ENCODE data around the gene MYL2.

MYL2 gene

DNA sequence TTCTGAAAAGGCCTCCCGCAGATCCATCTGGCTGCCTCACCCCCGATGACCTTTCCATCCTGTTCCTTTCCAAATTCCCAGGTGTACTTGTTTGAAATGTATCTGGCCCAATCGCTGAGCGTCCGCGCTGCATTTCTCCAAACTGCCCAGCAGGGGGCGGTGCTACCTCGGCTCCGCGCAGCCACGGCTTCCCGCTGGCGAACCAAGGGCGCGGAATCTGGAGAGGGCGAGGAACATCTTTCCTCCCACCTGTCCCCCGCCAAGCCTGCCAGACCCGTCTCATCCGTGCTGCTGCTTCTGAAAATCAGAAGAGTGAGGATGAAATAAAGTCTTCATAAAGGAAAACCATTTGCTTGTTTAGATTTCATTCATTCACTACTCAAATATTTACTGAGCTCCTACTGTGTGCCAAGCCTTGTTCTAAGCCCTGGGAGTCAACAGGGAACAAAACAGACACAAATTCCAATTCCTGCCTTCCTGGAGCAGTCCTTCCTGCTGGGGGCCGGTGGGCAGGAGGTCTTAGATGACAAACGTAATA lies 16.8 kb upstream of the MYL2 start:
- ChIA-PET POLR2A (no interaction called here), CTCF (interaction anchor here (0.6 to 0.7 kb wide), 3 partner anchors 25 to 36 kb away, joined by 3 to 5 read pairs (median 3); no protein-coding TSS in a partner anchor)
- TF ChIP-seq HDGF (IDR thresholded peaks at IDR 0.05; ENCODE audit: borderline replicate concordance): no peak
- TF ChIP-seq CTBP1 (IDR thresholded peaks at IDR 0.05; ENCODE audit: borderline replicate concordance): no peak
- no peak for TF ChIP-seq LEF1 (IDR thresholded peaks at IDR 0.05; ENCODE audit: borderline replicate concordance)
- no peak for TF ChIP-seq NFRKB (IDR thresholded peaks at IDR 0.05)
- no peak for TF ChIP-seq SUZ12 (IDR thresholded peaks at IDR 0.05)
- TF ChIP-seq ZNF384 (IDR thresholded peaks at IDR 0.05): no peak
- no peak for TF ChIP-seq BHLHE40 (IDR thresholded peaks at IDR 0.05; ENCODE audit: borderline replicate concordance)
- TF ChIP-seq FOXK2 (IDR thresholded peaks at IDR 0.05): no peak
- TF ChIP-seq PKNOX1 (IDR thresholded peaks at IDR 0.05): no peak
- DNase-seq (ENCODE audit: extremely low spot score): peak; percentile 80

DNA sequence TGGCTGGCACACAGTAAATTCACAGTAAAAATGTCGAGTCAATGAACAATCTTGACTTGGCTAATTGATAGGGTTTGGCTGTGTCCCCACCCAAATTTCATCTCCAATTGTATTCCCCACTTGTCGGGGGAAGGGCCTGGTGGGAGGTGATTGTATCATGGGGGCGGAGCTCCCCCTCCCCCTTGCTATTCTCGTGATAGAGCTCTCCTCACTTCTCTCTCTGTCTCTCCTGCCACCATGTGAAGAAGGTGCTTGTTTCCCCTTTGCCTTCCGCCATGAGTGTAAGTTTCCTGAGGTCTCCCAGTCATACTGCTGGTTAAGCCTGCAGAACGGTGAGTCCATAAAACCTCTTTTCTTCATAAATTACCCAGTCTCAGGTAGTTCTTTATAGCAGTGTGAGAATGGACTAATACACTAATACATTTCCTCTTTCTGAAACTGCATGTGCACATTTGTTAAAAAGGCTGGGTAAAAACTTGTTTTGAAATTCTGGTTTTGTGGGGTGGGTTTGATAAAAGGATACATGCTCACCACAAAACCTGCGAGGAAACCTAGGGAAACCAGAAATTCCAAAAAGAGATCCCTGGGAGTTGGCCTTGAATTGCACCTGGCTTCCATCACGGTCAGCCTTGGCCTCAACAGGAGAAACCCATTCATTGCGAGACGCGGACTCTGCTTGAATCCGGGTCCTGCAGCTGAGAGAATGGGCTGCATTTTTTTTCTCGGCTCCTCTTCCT lies 16.2 kb upstream of the MYL2 start:
- TF ChIP-seq SUZ12 (IDR thresholded peaks at IDR 0.05): no peak
- no peak for TF ChIP-seq ZNF384 (IDR thresholded peaks at IDR 0.05)
- no peak for TF ChIP-seq TARDBP (IDR thresholded peaks at IDR 0.05)
- TF ChIP-seq HDGF (IDR thresholded peaks at IDR 0.05; ENCODE audit: borderline replicate concordance): no peak
- no peak for TF ChIP-seq NFRKB (IDR thresholded peaks at IDR 0.05)
- TF ChIP-seq ARNT (IDR thresholded peaks at IDR 0.05): no peak
- no peak for TF ChIP-seq BHLHE40 (IDR thresholded peaks at IDR 0.05; ENCODE audit: borderline replicate concordance)
- TF ChIP-seq CTBP1 (IDR thresholded peaks at IDR 0.05; ENCODE audit: borderline replicate concordance): no peak
- no peak for TF ChIP-seq LEF1 (IDR thresholded peaks at IDR 0.05; ENCODE audit: borderline replicate concordance)
- no peak for TF ChIP-seq FOXA1 (IDR thresholded peaks at IDR 0.05)
- no peak for TF ChIP-seq L3MBTL2 (conservative IDR thresholded peaks at IDR 0.05)
- TF ChIP-seq ELF4 (IDR thresholded peaks at IDR 0.05): no peak
- ChIA-PET POLR2A (no interaction called here), CTCF (interaction anchor here (0.6 to 1.0 kb wide), 3 partner anchors 24 to 364 kb away, joined by 4 to 5 read pairs (median 4); no protein-coding TSS in a partner anchor)
- DNase-seq (ENCODE audit: extremely low spot score): no peak

DNA sequence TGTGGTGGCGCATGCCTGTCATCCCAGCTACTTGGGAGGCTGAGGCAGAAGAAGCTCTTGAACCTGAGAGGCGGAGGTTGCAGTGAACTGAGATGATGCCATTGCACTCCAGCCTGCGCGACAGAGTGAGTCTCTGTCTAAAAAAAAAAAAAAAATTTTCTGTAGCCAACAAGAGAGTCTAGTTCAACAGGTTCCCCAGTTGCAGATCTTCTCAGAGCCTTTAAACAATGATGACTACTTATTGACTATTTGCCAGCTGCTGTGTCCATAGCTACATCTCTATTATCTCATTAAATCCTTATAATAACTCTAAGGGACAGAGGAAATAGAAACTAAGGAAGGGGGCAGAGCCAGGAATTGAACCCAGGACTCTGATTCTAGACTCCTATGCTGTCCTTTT lies 15.2 kb upstream of the MYL2 start:
- CTCF ChIA-PET: interaction anchor here (0.9 to 1.0 kb wide), 2 partner anchors 363 to 365 kb away, joined by 3 to 4 read pairs; no protein-coding TSS in a partner anchor
- POLR2A ChIA-PET: no interaction called here
- DNase-seq (ENCODE audit: extremely low spot score): no peak
- no peak for TF ChIP-seq PKNOX1 (IDR thresholded peaks at IDR 0.05)

DNA sequence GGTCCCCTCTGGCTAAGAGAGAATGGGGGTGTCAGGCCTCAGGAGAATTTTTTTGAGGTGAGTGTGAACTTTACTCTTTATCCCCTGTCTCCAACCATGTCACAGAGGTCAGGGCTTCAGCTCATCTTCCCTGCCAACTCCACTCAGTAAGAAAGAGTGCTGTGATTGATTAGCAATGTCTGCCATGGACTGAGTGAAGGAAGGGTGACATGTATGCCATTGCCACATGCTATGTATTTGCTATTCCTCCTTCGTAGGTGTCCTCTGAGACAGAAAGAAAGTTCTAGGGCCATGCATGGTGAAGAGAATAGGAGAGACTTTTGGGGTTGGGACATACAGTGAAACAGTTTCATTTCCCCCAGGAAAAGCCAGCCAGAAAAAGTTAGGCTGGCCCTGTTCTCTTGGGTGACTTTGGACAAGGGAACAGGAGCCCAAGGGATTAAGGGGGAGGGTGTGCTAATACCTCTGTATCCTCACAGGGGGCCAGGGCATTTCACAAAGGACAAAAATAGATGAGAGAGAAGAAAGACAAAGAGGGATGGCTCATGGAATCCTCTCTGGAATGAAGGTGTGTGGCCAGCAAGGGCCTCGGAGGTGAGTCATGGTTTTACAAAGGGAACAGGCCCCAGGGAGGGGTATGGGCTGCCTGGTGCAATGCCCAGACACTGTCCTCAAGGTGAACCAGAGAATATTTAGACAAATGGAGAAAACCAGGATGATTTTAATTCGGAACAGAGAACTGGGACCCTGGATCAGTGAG lies 13.9 kb upstream of the MYL2 start:
- ChIA-PET CTCF (no interaction called here), POLR2A (no interaction called here)
- no peak for TF ChIP-seq SP1 (IDR thresholded peaks at IDR 0.05)
- no peak for TF ChIP-seq HDGF (IDR thresholded peaks at IDR 0.05; ENCODE audit: borderline replicate concordance)
- no peak for TF ChIP-seq SUZ12 (IDR thresholded peaks at IDR 0.05)
- TF ChIP-seq FOXM1 (IDR thresholded peaks at IDR 0.05; ENCODE audit: borderline replicate concordance): no peak
- TF ChIP-seq ARNT (IDR thresholded peaks at IDR 0.05): no peak
- no peak for TF ChIP-seq TARDBP (IDR thresholded peaks at IDR 0.05)
- TF ChIP-seq ELF4 (IDR thresholded peaks at IDR 0.05): no peak
- no peak for TF ChIP-seq L3MBTL2 (conservative IDR thresholded peaks at IDR 0.05)
- no peak for TF ChIP-seq LEF1 (IDR thresholded peaks at IDR 0.05; ENCODE audit: borderline replicate concordance)
- TF ChIP-seq FOXK2 (IDR thresholded peaks at IDR 0.05): no peak
- TF ChIP-seq NFRKB (IDR thresholded peaks at IDR 0.05): no peak
- TF ChIP-seq ZNF384 (IDR thresholded peaks at IDR 0.05): no peak
- no peak for TF ChIP-seq PKNOX1 (IDR thresholded peaks at IDR 0.05)
- TF ChIP-seq BHLHE40 (IDR thresholded peaks at IDR 0.05; ENCODE audit: borderline replicate concordance): no peak
- TF ChIP-seq CTBP1 (IDR thresholded peaks at IDR 0.05; ENCODE audit: borderline replicate concordance): no peak
- TF ChIP-seq FOXA1 (IDR thresholded peaks at IDR 0.05): no peak
- DNase-seq (ENCODE audit: extremely low spot score): no peak

DNA sequence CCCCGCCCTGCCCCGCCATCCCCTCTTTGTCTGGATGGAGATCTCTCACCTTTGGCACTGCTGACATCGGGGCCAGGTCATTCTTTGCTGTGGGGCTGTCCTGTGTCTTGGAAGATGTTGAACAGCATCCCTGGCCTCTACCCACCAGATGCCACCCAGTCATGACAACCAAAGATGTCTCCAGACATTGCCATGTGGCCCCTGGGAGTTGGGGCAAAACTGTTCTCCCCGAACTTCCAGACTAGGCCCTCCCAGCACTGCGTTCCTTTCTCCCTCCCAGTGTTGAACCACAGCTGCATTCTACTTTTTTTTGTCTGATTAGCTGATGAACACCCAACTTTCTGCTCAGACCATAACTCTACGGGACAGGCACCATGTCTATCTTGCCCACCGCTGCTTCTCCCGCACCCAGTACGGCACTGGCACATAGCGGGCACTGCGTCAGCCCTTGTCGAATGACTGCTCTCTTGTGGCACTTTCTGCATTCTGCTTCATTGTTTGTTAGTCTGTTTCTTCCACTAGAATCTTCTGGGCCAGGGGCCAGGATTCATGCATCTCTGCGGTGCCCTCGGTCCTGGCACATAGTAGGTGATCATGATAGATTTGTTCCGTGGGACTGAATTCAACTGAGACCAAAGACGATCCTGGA lies 13.1 kb upstream of the MYL2 start:
- no peak for TF ChIP-seq SUZ12 (IDR thresholded peaks at IDR 0.05)
- no peak for TF ChIP-seq LEF1 (IDR thresholded peaks at IDR 0.05; ENCODE audit: borderline replicate concordance)
- no peak for TF ChIP-seq FOXA1 (IDR thresholded peaks at IDR 0.05)
- TF ChIP-seq BHLHE40 (IDR thresholded peaks at IDR 0.05; ENCODE audit: borderline replicate concordance): no peak
- no peak for TF ChIP-seq NFRKB (IDR thresholded peaks at IDR 0.05)
- TF ChIP-seq SP1 (IDR thresholded peaks at IDR 0.05): no peak
- no peak for TF ChIP-seq FOXK2 (IDR thresholded peaks at IDR 0.05)
- TF ChIP-seq PKNOX1 (IDR thresholded peaks at IDR 0.05): no peak
- no peak for TF ChIP-seq TARDBP (IDR thresholded peaks at IDR 0.05)
- no peak for TF ChIP-seq CTBP1 (IDR thresholded peaks at IDR 0.05; ENCODE audit: borderline replicate concordance)
- no peak for TF ChIP-seq HDGF (IDR thresholded peaks at IDR 0.05; ENCODE audit: borderline replicate concordance)
- TF ChIP-seq FOXM1 (IDR thresholded peaks at IDR 0.05; ENCODE audit: borderline replicate concordance): no peak
- ChIA-PET CTCF (no interaction called here), POLR2A (no interaction called here)
- DNase-seq (ENCODE audit: extremely low spot score): no peak

Data from HEK293T (cell line).